Heart left ventricle (tissue), 13 donors: Measurements from ENCODE around the gene AP1S2.

Experiments
- POLR2A ChIP-seq, 2 donors: fragments of 450-650 bp; IDR thresholded peaks; one replicate each; pipeline ENCODE4 v1.6.1; 2017; ENCODE audit warnings: antibody characterized with exemption in 2 of 2, mild to moderate bottlenecking in 2 of 2, moderate library complexity in 2 of 2
- TF ChIP-seq, protein P1 (sequence below), 12 donors: fragments of 200-600 bp; sonication (generic) in 4 of 12; IDR thresholded peaks; one replicate each; pipeline versions ENCODE4 v1.5.0 to v1.8.0; 2018 to 2022; ENCODE audit warnings: antibody characterized with exemption in 12 of 12, mild to moderate bottlenecking in 5 of 12
- donor health status: ischemic (EF 13 %, LVEDD 7.1; RV severe dilation, severe dysfunction).
- donor health status: DM: no; HTN: yes; CAD: no.
- donor health status: DM: no; HTN: no; CAD: no.
- donor health status: ischemic (EF 25% LVEDD 6.9; RV normal size, moderate dysfunction).
- donor health status: ischemic (EF 25% LVEDD 5.7; RV mildly dilated, moderate dysfunction).
- donor health status: ischemic (EF 35%, LVEDD 5.7; RV mildly dilated, moderate dysfunction).
- donor health status: nonischemic (EF 11% LVEDD 7.7; RV severe dilation, severe dysfunction).
- donor health status: DM: yes; HTN: yes; CAD: no.
- donor health status: PGD.
- donor health status: ischemic (EF 29% LVEDD 5.4; RV normal size, mild dysfunction).
- donor health status: nonischemic (EF 23%, LVEDD 6.1; RV moderate dilation, normal function).

GRCh38 chrX:15843960-15844359, 10.7 kb downstream of the AP1S2 start:
- TF ChIP-seq, protein P1, sequence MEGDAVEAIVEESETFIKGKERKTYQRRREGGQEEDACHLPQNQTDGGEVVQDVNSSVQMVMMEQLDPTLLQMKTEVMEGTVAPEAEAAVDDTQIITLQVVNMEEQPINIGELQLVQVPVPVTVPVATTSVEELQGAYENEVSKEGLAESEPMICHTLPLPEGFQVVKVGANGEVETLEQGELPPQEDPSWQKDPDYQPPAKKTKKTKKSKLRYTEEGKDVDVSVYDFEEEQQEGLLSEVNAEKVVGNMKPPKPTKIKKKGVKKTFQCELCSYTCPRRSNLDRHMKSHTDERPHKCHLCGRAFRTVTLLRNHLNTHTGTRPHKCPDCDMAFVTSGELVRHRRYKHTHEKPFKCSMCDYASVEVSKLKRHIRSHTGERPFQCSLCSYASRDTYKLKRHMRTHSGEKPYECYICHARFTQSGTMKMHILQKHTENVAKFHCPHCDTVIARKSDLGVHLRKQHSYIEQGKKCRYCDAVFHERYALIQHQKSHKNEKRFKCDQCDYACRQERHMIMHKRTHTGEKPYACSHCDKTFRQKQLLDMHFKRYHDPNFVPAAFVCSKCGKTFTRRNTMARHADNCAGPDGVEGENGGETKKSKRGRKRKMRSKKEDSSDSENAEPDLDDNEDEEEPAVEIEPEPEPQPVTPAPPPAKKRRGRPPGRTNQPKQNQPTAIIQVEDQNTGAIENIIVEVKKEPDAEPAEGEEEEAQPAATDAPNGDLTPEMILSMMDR (IDR thresholded peaks at IDR 0.05), result no peak
- TF ChIP-seq POLR2A (IDR thresholded peaks at IDR 0.05), result no peak
